ENCODE results near the gene DNMT3B. TPM values are rescaled to one million over a fixed set of nuclear protein-coding genes. Genes with fewer than 3 reads are reported as not detected.

Gene DNMT3B
- total RNA-seq, 1 experiment from 2014 or later, result 105 TPM

DNA sequence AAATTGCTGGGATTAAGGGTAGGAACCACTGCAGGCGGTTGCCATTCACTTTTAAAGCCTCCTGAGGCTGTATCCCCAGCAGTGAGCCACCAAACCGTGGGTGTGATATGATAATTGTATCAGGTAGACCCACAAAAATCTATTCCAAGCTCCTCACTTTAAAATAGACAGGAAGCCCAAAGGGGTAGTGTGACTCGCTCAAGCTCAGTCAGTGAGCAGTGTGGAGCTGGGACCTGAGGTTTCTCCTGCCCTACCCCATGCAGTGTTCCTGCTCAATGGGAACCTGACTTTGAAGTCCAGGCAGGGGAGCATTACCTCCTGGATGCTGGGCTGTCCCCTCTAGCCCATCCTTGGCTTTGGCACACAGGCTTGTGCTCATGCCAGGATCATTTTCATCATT lies 42.6 kb downstream of the DNMT3B start:
- no peaks in the 10 kb centered on the region for H3K9me3 Mint-ChIP-seq (ENCODE audit: unreplicated experiment)
- no peaks in the 10 kb centered on the region for H3K27me3 ChIP-seq (replicated peaks; ENCODE audit: control insufficient read depth, insufficient read depth, low read length)
- intact Hi-C loops (cut with micrococcal nuclease; ENCODE audit: unreplicated experiment), result no loop called here
- H3K27me3 Mint-ChIP-seq (ENCODE audit: insufficient read depth, unreplicated experiment), result no peaks in the 10 kb centered on the region
- H3K36me3 ChIP-seq (ENCODE audit: control insufficient read depth, insufficient read depth, low read length), result peaks cover 15% of the 10 kb centered on the region
- TF ChIP-seq, protein P1, sequence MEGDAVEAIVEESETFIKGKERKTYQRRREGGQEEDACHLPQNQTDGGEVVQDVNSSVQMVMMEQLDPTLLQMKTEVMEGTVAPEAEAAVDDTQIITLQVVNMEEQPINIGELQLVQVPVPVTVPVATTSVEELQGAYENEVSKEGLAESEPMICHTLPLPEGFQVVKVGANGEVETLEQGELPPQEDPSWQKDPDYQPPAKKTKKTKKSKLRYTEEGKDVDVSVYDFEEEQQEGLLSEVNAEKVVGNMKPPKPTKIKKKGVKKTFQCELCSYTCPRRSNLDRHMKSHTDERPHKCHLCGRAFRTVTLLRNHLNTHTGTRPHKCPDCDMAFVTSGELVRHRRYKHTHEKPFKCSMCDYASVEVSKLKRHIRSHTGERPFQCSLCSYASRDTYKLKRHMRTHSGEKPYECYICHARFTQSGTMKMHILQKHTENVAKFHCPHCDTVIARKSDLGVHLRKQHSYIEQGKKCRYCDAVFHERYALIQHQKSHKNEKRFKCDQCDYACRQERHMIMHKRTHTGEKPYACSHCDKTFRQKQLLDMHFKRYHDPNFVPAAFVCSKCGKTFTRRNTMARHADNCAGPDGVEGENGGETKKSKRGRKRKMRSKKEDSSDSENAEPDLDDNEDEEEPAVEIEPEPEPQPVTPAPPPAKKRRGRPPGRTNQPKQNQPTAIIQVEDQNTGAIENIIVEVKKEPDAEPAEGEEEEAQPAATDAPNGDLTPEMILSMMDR (IDR thresholded peaks at IDR 0.05; ENCODE audit: insufficient read depth in 1 of 2, low read depth in 1 of 2, low read length in 1 of 2, severe bottlenecking in 1 of 2, unreplicated experiment in 1 of 2), result no peak
- CTCF ChIA-PET, result no interaction called here
- no peak for DNase-seq
- H3K9me3 ChIP-seq, result no peaks in the 10 kb centered on the region
- H3K4me1 ChIP-seq, result no peaks in the 10 kb centered on the region
- no TSS peak for BruUV-seq (replicated peaks)
- H3K4me3 ChIP-seq (ENCODE audit: low read depth, low read length), result no peak overlapping the region
- POLR2A ChIA-PET, result no interaction called here
- H3K27ac Mint-ChIP-seq (ENCODE audit: unreplicated experiment), result no peak overlapping the region
- H3K36me3 Mint-ChIP-seq (ENCODE audit: insufficient read depth, unreplicated experiment), result peaks cover 97% of the 10 kb centered on the region
- H3K4me1 Mint-ChIP-seq (ENCODE audit: low read depth, unreplicated experiment), result no peaks in the 10 kb centered on the region
- no peak overlapping the region for H3K4me3 Mint-ChIP-seq (ENCODE audit: unreplicated experiment)

DNA sequence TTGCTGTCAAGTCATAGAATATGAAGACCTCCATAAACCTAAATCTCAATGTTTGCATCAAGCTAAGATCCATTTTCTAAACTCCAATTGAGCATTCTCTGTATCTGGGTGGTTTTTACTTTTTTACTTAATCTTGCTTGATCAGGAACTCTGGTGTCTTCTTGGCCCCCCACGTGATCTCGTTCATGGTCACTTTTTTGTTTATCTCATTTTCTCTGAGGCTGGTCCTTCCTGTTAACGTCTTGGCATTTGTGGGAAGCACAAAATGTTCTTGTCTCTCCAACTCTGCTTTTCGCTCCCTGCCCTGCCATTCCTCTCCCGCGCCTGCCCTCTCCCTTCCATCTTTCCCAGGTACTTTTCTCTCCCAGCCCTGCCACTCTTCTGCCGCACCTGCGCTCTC lies 43.5 kb downstream of the DNMT3B start:
- Mint-ChIP-seq H3K9me3 (ENCODE audit: unreplicated experiment) (no peaks in the 10 kb centered on the region), H3K27ac (ENCODE audit: unreplicated experiment) (no peak overlapping the region), H3K36me3 (ENCODE audit: insufficient read depth, unreplicated experiment) (peaks cover 96% of the 10 kb centered on the region), H3K4me3 (ENCODE audit: unreplicated experiment) (no peak overlapping the region), H3K4me1 (ENCODE audit: low read depth, unreplicated experiment) (no peaks in the 10 kb centered on the region), H3K27me3 (ENCODE audit: insufficient read depth, unreplicated experiment) (no peaks in the 10 kb centered on the region)
- CTCF ChIA-PET, result interaction anchor here (0.5 kb wide), 1 partner anchor 134 kb away, joined by 4 read pairs; no protein-coding TSS in a partner anchor
- intact Hi-C loops (cut with micrococcal nuclease; ENCODE audit: unreplicated experiment), result no loop called here
- TF ChIP-seq, protein P1 (IDR thresholded peaks at IDR 0.05; ENCODE audit: insufficient read depth in 1 of 2, low read depth in 1 of 2, low read length in 1 of 2, severe bottlenecking in 1 of 2, unreplicated experiment in 1 of 2), result no peak
- Histone ChIP-seq H3K4me3 (ENCODE audit: low read depth, low read length) (no peak overlapping the region), H3K27me3 (replicated peaks; ENCODE audit: control insufficient read depth, insufficient read depth, low read length) (no peaks in the 10 kb centered on the region), H3K4me1 (no peaks in the 10 kb centered on the region), H3K36me3 (ENCODE audit: control insufficient read depth, insufficient read depth, low read length) (peaks cover 17% of the 10 kb centered on the region), H3K9me3 (no peaks in the 10 kb centered on the region)
- no peak for DNase-seq
- no TSS peak for BruUV-seq (replicated peaks)
- POLR2A ChIA-PET, result no interaction called here

DNA sequence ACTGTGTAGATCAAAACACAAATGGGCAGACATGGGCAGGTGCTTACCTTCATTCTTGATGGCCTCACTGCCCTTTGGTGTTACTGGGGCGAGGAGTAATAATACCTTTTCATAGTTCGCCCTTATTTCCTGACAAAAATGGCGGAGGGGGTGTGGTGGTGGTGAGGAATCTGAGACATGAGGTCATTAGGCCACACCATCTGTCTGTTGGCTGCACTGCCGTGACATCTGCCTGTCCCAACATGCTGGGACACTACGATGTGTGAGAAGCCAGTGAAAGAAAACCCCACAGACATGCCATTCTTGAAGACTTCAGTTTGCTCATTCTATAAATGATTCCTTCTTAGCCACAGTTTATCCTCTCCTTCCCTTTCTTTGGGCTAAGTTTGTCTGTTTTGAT lies 44.2 kb downstream of the DNMT3B start:
- Mint-ChIP-seq H3K36me3 (ENCODE audit: insufficient read depth, unreplicated experiment) (peaks cover 95% of the 10 kb centered on the region), H3K27me3 (ENCODE audit: insufficient read depth, unreplicated experiment) (no peaks in the 10 kb centered on the region), H3K27ac (ENCODE audit: unreplicated experiment) (no peak overlapping the region), H3K4me1 (ENCODE audit: low read depth, unreplicated experiment) (no peaks in the 10 kb centered on the region), H3K4me3 (ENCODE audit: unreplicated experiment) (no peak overlapping the region), H3K9me3 (ENCODE audit: unreplicated experiment) (no peaks in the 10 kb centered on the region)
- Histone ChIP-seq H3K36me3 (ENCODE audit: control insufficient read depth, insufficient read depth, low read length) (peaks cover 16% of the 10 kb centered on the region), H3K27me3 (replicated peaks; ENCODE audit: control insufficient read depth, insufficient read depth, low read length) (no peaks in the 10 kb centered on the region), H3K4me3 (ENCODE audit: low read depth, low read length) (no peak overlapping the region), H3K4me1 (no peaks in the 10 kb centered on the region), H3K9me3 (no peaks in the 10 kb centered on the region)
- TF ChIP-seq, protein P1 (IDR thresholded peaks at IDR 0.05; ENCODE audit: insufficient read depth in 1 of 2, low read depth in 1 of 2, low read length in 1 of 2, severe bottlenecking in 1 of 2, unreplicated experiment in 1 of 2), result no peak
- BruUV-seq (replicated peaks), result no TSS peak
- POLR2A ChIA-PET, result no interaction called here
- CTCF ChIA-PET, result no interaction called here
- DNase-seq, result no peak
- intact Hi-C loops (cut with micrococcal nuclease; ENCODE audit: unreplicated experiment), result no loop called here
